ENCODE measurements around the gene GALNT6.

DNA sequence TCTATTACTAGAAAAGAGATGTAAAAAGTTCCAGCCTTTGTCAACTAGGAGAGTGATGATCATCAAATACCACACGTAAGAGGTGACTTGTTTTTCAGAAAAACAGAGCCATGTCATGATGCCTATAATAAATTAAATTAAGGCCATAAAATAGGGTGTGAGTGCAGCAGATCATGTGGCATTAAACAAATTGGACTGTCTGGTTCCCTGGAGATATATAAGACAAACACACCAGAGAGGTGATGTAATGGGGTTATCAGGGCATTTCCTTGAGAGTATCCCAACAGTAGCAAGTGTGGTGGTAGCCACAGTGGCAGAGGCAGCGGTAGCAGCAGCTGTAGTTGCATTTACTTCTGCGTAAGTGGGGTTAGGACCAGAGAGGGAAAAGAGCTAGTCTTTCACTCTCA lies 14.6 kb upstream of the GALNT6 start:
- TF ChIP-seq RFX5 (IDR thresholded peaks at IDR 0.05) (no peak), MAX (IDR thresholded peaks at IDR 0.05) (no peak), POLR2A (IDR thresholded peaks at IDR 0.05; ENCODE audit: low read length) (no peak), CTCF (IDR thresholded peaks at IDR 0.05) (no peak), RCOR1 (IDR thresholded peaks at IDR 0.05; ENCODE audit: low read depth, low read length) (no peak), REST (IDR thresholded peaks at IDR 0.05) (no peak), TFCP2L1 (CRISPR knock-in tag; IDR thresholded peaks at IDR 0.05) (no peak), ESRRA (IDR thresholded peaks at IDR 0.05; ENCODE audit: borderline replicate concordance, low read length) (no peak), SMC3 (IDR thresholded peaks at IDR 0.05) (no peak), EP300 (IDR thresholded peaks at IDR 0.05) (no peak), RAD21 (conservative IDR thresholded peaks at IDR 0.05 in 1 of 2, IDR thresholded peaks at IDR 0.05 in 1 of 2) (no peak), FOSL2 (IDR thresholded peaks at IDR 0.05) (no peak), FOSL2 (CRISPR knock-in tag; IDR thresholded peaks at IDR 0.05) (no peak)
